ENCODE measurements around the gene CCND3. TPM values are rescaled to one million over a fixed set of nuclear protein-coding genes. Genes with fewer than 3 reads are reported as not detected.

CCND3 gene
- total and polyA plus RNA-seq, 3 experiments from 2014 or later: 283 to 648 (median 287) TPM

- Histone ChIP-seq H3K4me1 (ENCODE audit: insufficient read depth, low read length) (peaks cover 76% of the 10 kb centered on the region), H3K27ac (ENCODE audit: low read depth, low read length) (peak overlapping the region; percentile 73), H3K27me3 (ENCODE audit: insufficient read depth, low read length, poor library complexity, severe bottlenecking) (no peaks in the 10 kb centered on the region), H3K9me3 (ENCODE audit: low read length) (no peaks in the 10 kb centered on the region), H3K4me3 (ENCODE audit: low read length) (peak overlapping the region; percentile 84), H3K36me3 (ENCODE audit: insufficient read depth, low read length) (peaks cover 37% of the 10 kb centered on the region)
- Mint-ChIP-seq H3K4me1 (peaks cover 73 to 81% (median 74%) of the 10 kb centered on the region in 3 donors), H3K4me3 (peak overlapping the region; percentile 78 to 97 (median 95)), H3K9me3 (peaks cover 0 to 2% (median 0%) of the 10 kb centered on the region in 5 donors), H3K36me3 (peaks cover 9 to 40% (median 9%) of the 10 kb centered on the region in 3 donors), H3K27me3 (peaks cover 0 to 2% of the 10 kb centered on the region in 2 donors), H3K27ac (peak overlapping the region; percentile 81 to 98 (median 96))
- ChIA-PET CTCF (interaction anchor here (1.1 to 11.8 kb wide), 6 partner anchors 8 to 152 kb away, joined by 3 to 167 read pairs (median 22); partner anchors contain the start of genes BYSL, MED20, TAF8 and TOMM6), POLR2A (interaction anchor here (0.6 to 2.1 kb wide), 7 partner anchors 10 to 154 kb away, joined by 3 to 12 read pairs (median 3); partner anchors contain the start of genes BYSL and MED20)
- DNase-seq: no peak
Measured at GRCh38 chr6:41938590-41939175, 2.9 kb downstream of the CCND3 start.

GRCh38 chr6:41937861-41938574, 3.6 kb downstream of the CCND3 start:
- peak overlapping the region; percentile 84 for H3K4me3 ChIP-seq (ENCODE audit: low read length)
- peaks cover 71 to 79% (median 76%) of the 10 kb centered on the region in 3 donors for H3K4me1 Mint-ChIP-seq
- peak overlapping the region; percentile 78 to 97 (median 95) for H3K4me3 Mint-ChIP-seq
- peak; percentile 34 to 81 (median 74) for DNase-seq
- H3K36me3 ChIP-seq (ENCODE audit: insufficient read depth, low read length): peaks cover 39% of the 10 kb centered on the region
- H3K9me3 Mint-ChIP-seq: peaks cover 0 to 2% (median 0%) of the 10 kb centered on the region in 5 donors
- H3K4me1 ChIP-seq (ENCODE audit: insufficient read depth, low read length): peaks cover 71% of the 10 kb centered on the region
- H3K27me3 Mint-ChIP-seq: peaks cover 0 to 2% of the 10 kb centered on the region in 2 donors
- POLR2A ChIA-PET: interaction anchor here (0.7 to 1.5 kb wide), 5 partner anchors 10 to 110 kb away, joined by 3 to 4 read pairs (median 4); no protein-coding TSS in a partner anchor
- H3K36me3 Mint-ChIP-seq: peaks cover 9 to 42% (median 10%) of the 10 kb centered on the region in 3 donors
- peak overlapping the region; percentile 81 to 98 (median 96) for H3K27ac Mint-ChIP-seq
- no peaks in the 10 kb centered on the region for H3K27me3 ChIP-seq (ENCODE audit: insufficient read depth, low read length, poor library complexity, severe bottlenecking)
- H3K27ac ChIP-seq (ENCODE audit: low read depth, low read length): peak overlapping the region; percentile 73
- CTCF ChIA-PET: interaction anchor here (1.1 to 11.8 kb wide), 5 partner anchors 9 to 152 kb away, joined by 3 to 167 read pairs (median 38); partner anchors contain the start of genes BYSL, MED20, TAF8 and TOMM6
- no peaks in the 10 kb centered on the region for H3K9me3 ChIP-seq (ENCODE audit: low read length)

- H3K4me3 ChIP-seq (ENCODE audit: low read length): peak overlapping the region; percentile 84
- DNase-seq: no peak
- ChIA-PET POLR2A (interaction anchor here (0.7 kb wide), 1 partner anchor 109 kb away, joined by 4 read pairs; no protein-coding TSS in a partner anchor), CTCF (interaction anchor here (1.1 to 11.8 kb wide), 6 partner anchors 9 to 151 kb away, joined by 3 to 167 read pairs (median 28); partner anchors contain the start of genes BYSL, MED20, TAF8 and TOMM6)
- Mint-ChIP-seq H3K27me3 (peaks cover 0 to 2% of the 10 kb centered on the region in 2 donors), H3K4me3 (peak overlapping the region; percentile 78 to 97 (median 95)), H3K9me3 (peaks cover 0 to 2% (median 0%) of the 10 kb centered on the region in 5 donors), H3K27ac (peak overlapping the region; percentile 81 to 98 (median 94)), H3K36me3 (peaks cover 9 to 48% (median 12%) of the 10 kb centered on the region in 3 donors), H3K4me1 (peaks cover 71 to 79% (median 78%) of the 10 kb centered on the region in 3 donors)
- H3K9me3 ChIP-seq (ENCODE audit: low read length): no peaks in the 10 kb centered on the region
- no peaks in the 10 kb centered on the region for H3K27me3 ChIP-seq (ENCODE audit: insufficient read depth, low read length, poor library complexity, severe bottlenecking)
- peaks cover 69% of the 10 kb centered on the region for H3K4me1 ChIP-seq (ENCODE audit: insufficient read depth, low read length)
- H3K36me3 ChIP-seq (ENCODE audit: insufficient read depth, low read length): peaks cover 44% of the 10 kb centered on the region
- peak overlapping the region; percentile 73 for H3K27ac ChIP-seq (ENCODE audit: low read depth, low read length)
Measured at GRCh38 chr6:41937472-41937860, 4.1 kb downstream of the CCND3 start.

- peak overlapping the region; percentile 53 for H3K4me3 ChIP-seq (ENCODE audit: low read length)
- Mint-ChIP-seq H3K36me3 (peaks cover 9 to 57% (median 15%) of the 10 kb centered on the region in 3 donors), H3K4me1 (peaks cover 71 to 80% (median 76%) of the 10 kb centered on the region in 3 donors), H3K9me3 (no peaks in the 10 kb centered on the region), H3K27me3 (peaks cover 0 to 2% of the 10 kb centered on the region in 2 donors), H3K4me3 (peak overlapping the region; percentile 76 to 97 (median 94)), H3K27ac (peak overlapping the region; percentile 81 to 98 (median 94))
- POLR2A ChIA-PET: interaction anchor here (0.8 to 5.0 kb wide), 4 partner anchors 14 to 150 kb away, joined by 3 to 24 read pairs (median 3); partner anchors contain the start of genes BYSL, MED20 and USP49
- H3K36me3 ChIP-seq (ENCODE audit: insufficient read depth, low read length): peaks cover 55% of the 10 kb centered on the region
- H3K4me1 ChIP-seq (ENCODE audit: insufficient read depth, low read length): peaks cover 62% of the 10 kb centered on the region
- no peaks in the 10 kb centered on the region for H3K27me3 ChIP-seq (ENCODE audit: insufficient read depth, low read length, poor library complexity, severe bottlenecking)
- H3K9me3 ChIP-seq (ENCODE audit: low read length): no peaks in the 10 kb centered on the region
- peak; percentile 67 to 89 (median 73) for DNase-seq
- peak overlapping the region; percentile 40 for H3K27ac ChIP-seq (ENCODE audit: low read depth, low read length)
- CTCF ChIA-PET: interaction anchor here (0.6 to 11.8 kb wide), 16 partner anchors 9 to 165 kb away, joined by 3 to 167 read pairs (median 4); partner anchors contain the start of genes BYSL, MED20, TAF8 and TOMM6
Measured at GRCh38 chr6:41936073-41936837, 5.4 kb downstream of the CCND3 start.

GRCh38 chr6:41935685-41936072, 5.9 kb downstream of the CCND3 start:
- Histone ChIP-seq H3K4me1 (ENCODE audit: insufficient read depth, low read length) (peaks cover 62% of the 10 kb centered on the region), H3K9me3 (ENCODE audit: low read length) (no peaks in the 10 kb centered on the region), H3K27me3 (ENCODE audit: insufficient read depth, low read length, poor library complexity, severe bottlenecking) (no peaks in the 10 kb centered on the region), H3K4me3 (ENCODE audit: low read length) (peak overlapping the region; percentile 53), H3K27ac (ENCODE audit: low read depth, low read length) (peak overlapping the region; percentile 40), H3K36me3 (ENCODE audit: insufficient read depth, low read length) (peaks cover 60% of the 10 kb centered on the region)
- DNase-seq: no peak
- Mint-ChIP-seq H3K36me3 (peaks cover 9 to 62% (median 15%) of the 10 kb centered on the region in 3 donors), H3K27ac (peak overlapping the region; percentile 81 to 98 (median 94)), H3K27me3 (peaks cover 0 to 2% of the 10 kb centered on the region in 2 donors), H3K4me3 (peak overlapping the region; percentile 76 to 97 (median 94)), H3K4me1 (peaks cover 71 to 80% (median 75%) of the 10 kb centered on the region in 3 donors), H3K9me3 (no peaks in the 10 kb centered on the region)
- ChIA-PET CTCF (interaction anchor here (0.7 to 11.8 kb wide), 13 partner anchors 9 to 149 kb away, joined by 3 to 167 read pairs (median 4); partner anchors contain the start of genes BYSL, MED20, TAF8 and TOMM6), POLR2A (interaction anchor here (0.8 to 5.0 kb wide), 2 partner anchors 14 to 149 kb away, joined by 3 to 24 read pairs; partner anchors contain the start of genes BYSL and MED20)

- Histone ChIP-seq H3K27ac (ENCODE audit: low read depth, low read length) (no peak overlapping the region), H3K9me3 (ENCODE audit: low read length) (no peaks in the 10 kb centered on the region), H3K27me3 (ENCODE audit: insufficient read depth, low read length, poor library complexity, severe bottlenecking) (no peaks in the 10 kb centered on the region), H3K4me1 (ENCODE audit: insufficient read depth, low read length) (peaks cover 58% of the 10 kb centered on the region), H3K36me3 (ENCODE audit: insufficient read depth, low read length) (peaks cover 65% of the 10 kb centered on the region), H3K4me3 (ENCODE audit: low read length) (no peak overlapping the region)
- Mint-ChIP-seq H3K36me3 (peaks cover 9 to 64% (median 15%) of the 10 kb centered on the region in 3 donors), H3K9me3 (no peaks in the 10 kb centered on the region), H3K27ac (peak overlapping the region in 7 of 8 donors; percentile 6 to 98 (median 61)), H3K4me1 (peaks cover 67 to 75% (median 70%) of the 10 kb centered on the region in 3 donors), H3K4me3 (peak overlapping the region in 5 of 7 donors; percentile 88 to 97 (median 95)), H3K27me3 (no peaks in the 10 kb centered on the region)
- no peak for DNase-seq
- ChIA-PET POLR2A (interaction anchor here (0.8 to 5.0 kb wide), 2 partner anchors 13 to 149 kb away, joined by 3 to 24 read pairs; partner anchors contain the start of genes BYSL and MED20), CTCF (interaction anchor here (1.4 to 11.8 kb wide), 10 partner anchors 8 to 149 kb away, joined by 3 to 167 read pairs (median 5); partner anchors contain the start of genes BYSL, MED20, TAF8 and TOMM6)
Measured at GRCh38 chr6:41935193-41935574, 6.4 kb downstream of the CCND3 start.

Data from CD8-positive, alpha-beta memory T cell (primary cell).